Activated naive CD8-positive, alpha-beta T cell treated with anti-CD3 and anti-CD28 coated beads, Interleukin-2, amount 10 ng/mL, durations not matched to agents 7 days and 5 days (primary cell): ENCODE data around the gene CCL14. TPM values are rescaled to one million over a fixed set of nuclear protein-coding genes. Genes with fewer than 3 reads are reported as not detected.
"Not testable (repeated sequence)": the region's sequence is repeated elsewhere in the genome, so short reads cannot be mapped to it uniquely, and the experiment has no call there.

Experiments used
- ATAC-seq: fragments of 150-1000 bp; cut with Tn5 transposase; one replicate; pipeline ENCODE4 v1.10.0; 2021; ENCODE audit warnings: low read depth, moderate library complexity
- POLR2A ChIA-PET: fragments of 350-600 bp; sonication (Branson Sonifier 250); formaldehyde crosslinking; loops from one replicate; lab custom pipeline; 2021; ENCODE audit warnings: antibody characterized with exemption; lab: Charles Lee
- DNase-seq: peaks from one replicate; pipeline ENCODE4 v3.0.0; 2021
- H3K27ac Mint-ChIP-seq: one replicate; pipeline ENCODE4 v1.8.0; 2022; ENCODE audit warnings: mild to moderate bottlenecking, mixed read lengths
- H3K27me3 Mint-ChIP-seq: one replicate; pipeline ENCODE4 v1.8.0; 2022; ENCODE audit warnings: mild to moderate bottlenecking, moderate library complexity, mixed read lengths
- H3K36me3 Mint-ChIP-seq: one replicate; pipeline ENCODE4 v1.8.0; 2021; ENCODE audit warnings: mild to moderate bottlenecking, mixed read lengths
- H3K4me1 Mint-ChIP-seq: one replicate; pipeline ENCODE4 v1.8.0; 2021; ENCODE audit warnings: mixed read lengths
- H3K4me3 Mint-ChIP-seq: one replicate; pipeline ENCODE4 v1.8.0; 2022; ENCODE audit warnings: mild to moderate bottlenecking, moderate library complexity, mixed read lengths
- H3K9me3 Mint-ChIP-seq: one replicate; pipeline ENCODE4 v1.8.0; 2021; ENCODE audit warnings: mixed read lengths
- total RNA-seq, 2 experiments: library from RNA; stranded (reverse); gene quantifications; one replicate each; pipeline ENCODE4 v1.2.3, GENCODE V29; 2021

CCL14 gene
- total RNA-seq, 2 experiments from 2014 or later = not detected

DNA sequence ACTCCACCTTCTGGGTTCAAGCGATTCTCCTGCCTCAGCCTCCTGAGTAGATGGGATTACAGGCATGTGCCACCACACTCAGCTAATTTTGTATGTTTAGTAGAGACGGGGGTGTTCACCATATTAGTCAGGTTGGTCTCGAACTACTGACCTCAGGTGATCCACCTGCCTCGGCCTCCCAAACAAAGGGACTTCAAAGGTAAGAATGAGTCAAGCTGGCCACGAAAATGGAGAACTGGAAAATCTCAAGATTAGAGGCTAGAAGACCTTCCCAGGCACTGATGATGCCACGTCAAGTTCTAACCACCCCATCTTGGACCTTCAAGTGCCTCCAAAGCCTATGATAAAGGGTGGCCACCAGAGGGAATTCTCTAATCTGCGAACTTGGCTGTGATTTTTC lies 16.1 kb upstream of the CCL14 start:
- H3K27me3 Mint-ChIP-seq = no peaks in the 10 kb centered on the region
- no peaks in the 10 kb centered on the region for H3K36me3 Mint-ChIP-seq
- DNase-seq = no peak
- H3K4me1 Mint-ChIP-seq = peaks cover 6% of the 10 kb centered on the region
- H3K27ac Mint-ChIP-seq = no peak overlapping the region
- H3K9me3 Mint-ChIP-seq = no peaks in the 10 kb centered on the region
- POLR2A ChIA-PET = no interaction called here
- ATAC-seq = no peak
- no peak overlapping the region for H3K4me3 Mint-ChIP-seq

- Mint-ChIP-seq H3K27ac (no peak overlapping the region), H3K36me3 (no peaks in the 10 kb centered on the region), H3K27me3 (peaks cover 4% of the 10 kb centered on the region), H3K4me3 (no peak overlapping the region), H3K9me3 (no peaks in the 10 kb centered on the region), H3K4me1 (peaks cover 6% of the 10 kb centered on the region)
- POLR2A ChIA-PET = no interaction called here
- ATAC-seq = no peak
- DNase-seq = no peak
Measured at GRCh38 chr17:36001862-36002603, 15.5 kb upstream of the CCL14 start.

GRCh38 chr17:36001110-36001771 lies 14.7 kb upstream of the CCL14 start, which contains the start of gene CCL15:
CCL15 (minus strand) TSS chr17:36001553; CDS start chr17:36001492, 61 bp downstream.
- no peak within 1 kb of the TSS for H3K4me3 Mint-ChIP-seq
- no peaks in the 10 kb centered on the region for H3K9me3 Mint-ChIP-seq
- H3K27ac Mint-ChIP-seq = no peak within 1 kb of the TSS
- no peaks in the 10 kb centered on the region for H3K36me3 Mint-ChIP-seq
- ATAC-seq (no peak), DNase-seq (no peak)
- peaks cover 6% of the 10 kb centered on the region for H3K4me1 Mint-ChIP-seq
- POLR2A ChIA-PET = no interaction called here
- peaks cover 11% of the 10 kb centered on the region for H3K27me3 Mint-ChIP-seq

DNA sequence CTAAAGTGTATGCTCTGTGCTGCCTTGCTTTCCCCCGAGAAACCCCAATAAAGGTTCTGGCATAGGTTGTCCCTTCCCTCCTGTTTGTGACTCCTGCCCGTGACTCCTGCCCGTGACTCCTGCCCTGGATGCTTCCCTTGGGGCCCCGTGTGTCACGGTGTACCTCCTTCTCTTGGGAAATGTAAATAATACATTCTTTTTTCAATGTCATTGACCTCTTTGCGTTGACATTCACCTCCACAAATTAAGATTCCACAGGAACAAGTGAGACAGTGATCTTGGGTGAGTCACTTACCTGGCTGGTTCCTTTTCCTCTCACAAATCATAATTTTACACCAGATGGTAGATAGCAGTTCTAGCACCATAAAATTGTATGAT lies 14.2 kb upstream of the CCL14 start:
- H3K36me3 Mint-ChIP-seq = no peaks in the 10 kb centered on the region
- peaks cover 14% of the 10 kb centered on the region for H3K27me3 Mint-ChIP-seq
- H3K9me3 Mint-ChIP-seq = no peaks in the 10 kb centered on the region
- DNase-seq = no peak
- POLR2A ChIA-PET = no interaction called here
- no peak for ATAC-seq
- no peak overlapping the region for H3K4me3 Mint-ChIP-seq
- H3K4me1 Mint-ChIP-seq = peaks cover 6% of the 10 kb centered on the region
- H3K27ac Mint-ChIP-seq = no peak overlapping the region

DNA sequence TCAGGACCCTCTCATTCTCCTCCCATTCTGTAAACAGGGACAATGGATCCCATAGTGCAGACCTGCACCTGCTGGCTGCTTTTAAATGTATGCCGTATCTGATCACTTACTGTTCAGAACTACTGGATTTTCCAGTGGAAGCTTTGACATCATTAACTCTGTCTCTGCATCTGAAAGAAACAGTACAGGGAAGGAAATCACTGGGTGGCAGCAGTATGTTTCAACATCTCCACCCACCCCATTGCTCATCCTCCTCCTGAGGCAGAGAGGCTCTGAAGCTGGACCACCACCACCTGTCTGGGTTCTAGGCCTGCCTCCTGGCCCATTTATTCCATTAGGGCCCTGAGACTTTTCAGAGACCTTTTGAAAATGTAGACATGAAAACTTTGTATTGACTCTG lies 12.2 kb upstream of the CCL14 start:
- H3K27ac Mint-ChIP-seq = no peak overlapping the region
- H3K36me3 Mint-ChIP-seq = no peaks in the 10 kb centered on the region
- no peak overlapping the region for H3K4me3 Mint-ChIP-seq
- H3K4me1 Mint-ChIP-seq = no peaks in the 10 kb centered on the region
- peaks cover 31% of the 10 kb centered on the region for H3K27me3 Mint-ChIP-seq
- H3K9me3 Mint-ChIP-seq = no peaks in the 10 kb centered on the region
- DNase-seq = no peak
- ATAC-seq = no peak
- POLR2A ChIA-PET = no interaction called here

GRCh38 chr17:35998018-35998545 lies 11.6 kb upstream of the CCL14 start:
- Mint-ChIP-seq H3K9me3 (no peaks in the 10 kb centered on the region), H3K4me3 (no peak overlapping the region), H3K36me3 (no peaks in the 10 kb centered on the region), H3K27me3 (peaks cover 34% of the 10 kb centered on the region), H3K4me1 (no peaks in the 10 kb centered on the region), H3K27ac (no peak overlapping the region)
- POLR2A ChIA-PET = no interaction called here
- no peak for ATAC-seq
- DNase-seq = no peak

DNA sequence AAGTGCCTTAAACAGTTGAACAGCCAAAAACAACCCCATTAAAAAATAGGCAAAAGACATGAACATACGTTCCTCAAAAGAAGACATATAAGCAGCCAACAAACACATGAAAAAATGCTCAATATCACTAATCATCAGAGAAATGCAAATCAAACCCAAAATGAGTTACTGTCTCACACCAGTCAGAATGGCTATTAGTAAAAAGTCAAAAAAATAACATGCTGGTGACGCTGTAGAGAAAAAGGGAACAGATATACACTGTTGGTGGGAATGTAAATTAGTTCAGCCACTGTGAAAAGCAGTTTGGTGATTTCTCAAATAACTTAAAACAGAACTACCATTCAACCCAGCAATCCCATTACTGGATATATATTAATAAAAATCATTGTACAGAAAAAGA lies 8.8 kb upstream of the CCL14 start:
- H3K36me3 Mint-ChIP-seq, H3K9me3 Mint-ChIP-seq, H3K27ac Mint-ChIP-seq, H3K4me3 Mint-ChIP-seq, DNase-seq, H3K4me1 Mint-ChIP-seq, ATAC-seq, POLR2A ChIA-PET: not testable (repeated sequence)
- peaks cover 39% of the 10 kb centered on the region for H3K27me3 Mint-ChIP-seq

DNA sequence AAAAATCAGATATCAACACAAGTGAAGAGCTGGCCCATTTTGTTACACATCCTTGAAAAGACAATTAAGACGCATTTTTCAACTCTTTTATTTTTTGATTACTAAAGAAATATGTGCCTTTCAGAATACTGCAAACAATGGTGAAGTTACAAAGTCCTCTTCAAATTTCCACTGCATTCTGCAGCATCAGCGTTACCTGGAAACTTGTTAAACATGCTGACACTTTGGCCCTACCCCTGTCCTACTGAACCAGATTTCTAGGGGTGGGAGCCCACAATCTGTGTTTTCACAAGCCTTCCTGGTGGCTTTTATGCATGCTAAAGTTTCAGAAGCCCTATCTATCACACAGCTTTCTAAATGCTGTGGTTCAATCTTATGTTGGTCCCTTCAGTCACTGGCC lies 4.5 kb upstream of the CCL14 start:
- H3K27me3 Mint-ChIP-seq = peaks cover 38% of the 10 kb centered on the region
- no peaks in the 10 kb centered on the region for H3K4me1 Mint-ChIP-seq
- POLR2A ChIA-PET = no interaction called here
- H3K27ac Mint-ChIP-seq = no peak overlapping the region
- DNase-seq (no peak), ATAC-seq (no peak)
- peaks cover 9% of the 10 kb centered on the region for H3K9me3 Mint-ChIP-seq
- H3K36me3 Mint-ChIP-seq = no peaks in the 10 kb centered on the region
- no peak overlapping the region for H3K4me3 Mint-ChIP-seq

- no peak for ATAC-seq
- Mint-ChIP-seq H3K27ac (no peak overlapping the region), H3K4me3 (no peak overlapping the region), H3K9me3 (peaks cover 9% of the 10 kb centered on the region), H3K27me3 (peaks cover 18% of the 10 kb centered on the region), H3K36me3 (no peaks in the 10 kb centered on the region), H3K4me1 (no peaks in the 10 kb centered on the region)
- no peak for DNase-seq
- POLR2A ChIA-PET = no interaction called here
Measured at GRCh38 chr17:35988164-35988563, 1.6 kb upstream of the CCL14 start.

- Mint-ChIP-seq H3K27ac (no peak overlapping the region), H3K27me3 (peaks cover 14% of the 10 kb centered on the region), H3K4me1 (no peaks in the 10 kb centered on the region), H3K36me3 (no peaks in the 10 kb centered on the region), H3K4me3 (no peak overlapping the region), H3K9me3 (peaks cover 5% of the 10 kb centered on the region)
- ATAC-seq (no peak), DNase-seq (no peak)
- POLR2A ChIA-PET = no interaction called here
Measured at GRCh38 chr17:35984140-35984539, 2.4 kb downstream of the CCL14 start.

DNA sequence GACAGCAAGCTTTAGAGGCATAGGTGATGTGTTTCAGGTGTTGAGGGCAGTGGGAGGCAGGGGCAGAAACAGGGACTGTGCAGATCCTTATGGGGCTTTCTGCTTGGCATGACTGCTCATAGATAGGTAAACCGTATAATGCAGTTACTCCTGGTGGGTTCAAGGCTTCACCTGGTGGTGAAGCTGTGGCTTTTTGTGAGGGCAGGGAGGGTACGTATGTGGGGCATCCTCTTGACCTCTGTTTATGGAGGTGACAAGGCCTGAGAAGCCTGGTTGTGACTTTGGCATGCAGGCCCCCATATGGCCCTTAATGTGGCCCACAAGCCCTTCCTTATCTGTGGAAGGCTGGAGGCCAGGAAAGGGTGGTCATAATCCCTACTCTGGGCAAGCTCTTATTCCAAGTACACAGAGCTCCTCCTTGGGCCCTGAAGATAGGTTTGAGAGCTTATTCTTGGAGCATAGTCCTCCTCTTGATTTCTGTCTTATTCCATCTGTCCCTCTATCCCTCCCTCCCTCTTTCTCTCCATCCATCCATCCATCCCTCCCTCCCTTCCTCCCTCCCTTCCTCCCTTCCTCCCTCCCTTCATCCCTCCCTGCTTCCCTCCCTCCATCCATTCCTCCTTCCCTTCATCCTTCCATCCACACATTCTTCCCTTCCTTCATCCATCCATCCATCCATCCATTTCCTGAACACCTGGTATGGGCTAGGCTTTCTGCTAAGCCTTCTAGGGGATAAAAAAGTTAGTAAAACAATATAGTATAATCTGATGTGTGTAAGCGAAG lies 3.9 kb downstream of the CCL14 start:
- H3K9me3 Mint-ChIP-seq = no peaks in the 10 kb centered on the region
- no peak for ATAC-seq
- POLR2A ChIA-PET = no interaction called here
- H3K27ac Mint-ChIP-seq = no peak overlapping the region
- H3K27me3 Mint-ChIP-seq = peaks cover 11% of the 10 kb centered on the region
- no peak for DNase-seq
- no peak overlapping the region for H3K4me3 Mint-ChIP-seq
- H3K4me1 Mint-ChIP-seq = no peaks in the 10 kb centered on the region
- H3K36me3 Mint-ChIP-seq = no peaks in the 10 kb centered on the region

- DNase-seq = no peak
Measured at GRCh38 chr17:35981908-35982330, 4.6 kb downstream of the CCL14 start.

DNA sequence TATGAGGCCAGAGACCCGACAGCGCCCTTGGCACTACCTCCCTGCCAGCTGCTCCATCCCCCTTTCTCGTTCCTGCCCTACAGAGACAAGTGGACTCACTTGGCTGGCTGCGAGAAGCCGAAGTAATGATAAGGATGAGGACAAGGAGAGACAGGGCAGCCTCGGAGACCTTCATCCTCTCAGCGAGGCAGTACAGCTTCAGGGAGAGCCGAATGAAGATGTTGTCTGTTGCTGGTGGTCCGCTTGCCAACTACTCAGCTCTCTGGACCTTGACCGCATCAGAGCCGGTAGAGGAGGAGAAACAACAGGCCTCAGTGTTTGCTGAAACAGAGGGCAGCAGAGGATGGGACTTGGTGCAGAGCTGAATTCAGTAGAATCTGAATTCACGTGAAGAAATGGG lies 5.3 kb downstream of the CCL14 start, which contains the start of gene CCL16:
CCL16 (minus strand) TSS at position 252 of the 400 bp plus-strand sequence; CDS start at position 175, 77 bp downstream.
- no peak within 1 kb of the TSS for H3K4me3 Mint-ChIP-seq
- ATAC-seq = no peak
- H3K4me1 Mint-ChIP-seq = no peaks in the 10 kb centered on the region
- no peaks in the 10 kb centered on the region for H3K36me3 Mint-ChIP-seq
- H3K27me3 Mint-ChIP-seq = peaks cover 15% of the 10 kb centered on the region
- POLR2A ChIA-PET = no interaction called here
- H3K27ac Mint-ChIP-seq = no peak within 1 kb of the TSS
- H3K9me3 Mint-ChIP-seq = no peaks in the 10 kb centered on the region
- no peak for DNase-seq

More at GRCh38 chr17:35981908-35982330, 4.6 kb downstream of the CCL14 start:
- Mint-ChIP-seq H3K36me3 (no peaks in the 10 kb centered on the region), H3K4me3 (no peak overlapping the region), H3K27me3 (peaks cover 12% of the 10 kb centered on the region), H3K4me1 (no peaks in the 10 kb centered on the region), H3K27ac (no peak overlapping the region), H3K9me3 (no peaks in the 10 kb centered on the region)
- ATAC-seq = no peak
- POLR2A ChIA-PET = no interaction called here
